ENCODE results near the gene LYPLAL1.

DNA sequence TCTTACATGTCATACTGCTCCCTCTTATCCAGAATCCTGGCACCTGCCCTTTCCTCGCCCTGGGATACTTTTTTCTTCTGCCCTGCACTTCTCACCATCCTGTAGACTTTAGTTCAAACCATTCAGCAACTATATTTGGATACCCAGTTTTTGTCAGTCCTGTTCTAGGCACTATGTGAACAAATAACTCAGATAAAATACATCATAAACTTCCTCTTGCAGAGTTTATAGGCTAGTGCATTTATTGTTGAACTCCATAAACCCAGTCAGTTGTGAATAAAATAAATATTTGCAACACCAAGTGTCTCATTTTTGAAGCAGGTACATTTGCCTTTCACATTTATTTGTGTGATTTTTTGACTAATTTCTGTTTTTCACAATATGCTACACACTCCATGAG is 4.3 kb downstream of the LYPLAL1 start:
- TF ChIP-seq, protein P1, sequence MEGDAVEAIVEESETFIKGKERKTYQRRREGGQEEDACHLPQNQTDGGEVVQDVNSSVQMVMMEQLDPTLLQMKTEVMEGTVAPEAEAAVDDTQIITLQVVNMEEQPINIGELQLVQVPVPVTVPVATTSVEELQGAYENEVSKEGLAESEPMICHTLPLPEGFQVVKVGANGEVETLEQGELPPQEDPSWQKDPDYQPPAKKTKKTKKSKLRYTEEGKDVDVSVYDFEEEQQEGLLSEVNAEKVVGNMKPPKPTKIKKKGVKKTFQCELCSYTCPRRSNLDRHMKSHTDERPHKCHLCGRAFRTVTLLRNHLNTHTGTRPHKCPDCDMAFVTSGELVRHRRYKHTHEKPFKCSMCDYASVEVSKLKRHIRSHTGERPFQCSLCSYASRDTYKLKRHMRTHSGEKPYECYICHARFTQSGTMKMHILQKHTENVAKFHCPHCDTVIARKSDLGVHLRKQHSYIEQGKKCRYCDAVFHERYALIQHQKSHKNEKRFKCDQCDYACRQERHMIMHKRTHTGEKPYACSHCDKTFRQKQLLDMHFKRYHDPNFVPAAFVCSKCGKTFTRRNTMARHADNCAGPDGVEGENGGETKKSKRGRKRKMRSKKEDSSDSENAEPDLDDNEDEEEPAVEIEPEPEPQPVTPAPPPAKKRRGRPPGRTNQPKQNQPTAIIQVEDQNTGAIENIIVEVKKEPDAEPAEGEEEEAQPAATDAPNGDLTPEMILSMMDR (IDR thresholded peaks at IDR 0.05) = no peak
- no peak for TF ChIP-seq POLR2A (IDR thresholded peaks at IDR 0.05)
